Gastroesophageal sphincter (tissue), 4 donors: ENCODE results near the gene CPSF7. TPM values are rescaled to one million over a fixed set of nuclear protein-coding genes. Genes with fewer than 3 reads are reported as not detected.

Source experiments
- ATAC-seq: fragments of 150-250 bp; one replicate; pipeline ENCODE4 v1.9.1; 2016; ENCODE audit warnings: mild to moderate bottlenecking, moderate library complexity
- H3K27ac ChIP-seq, 4 donors: fragments of 200-600 bp; sonication (generic) in 3 of 4; 1 replicate in 3 of 4; 2 replicates in 1 of 4; pipeline ENCODE4 v1.5.1; 2016 to 2019
- H3K27me3 ChIP-seq: fragments of 200-600 bp; sonication (generic); one replicate; pipeline ENCODE4 v1.5.1; 2019
- H3K36me3 ChIP-seq, 2 donors: fragments of 200-600 bp; sonication (generic); one replicate each; pipeline ENCODE4 v1.5.1; 2019; ENCODE audit warnings: control low read depth in 1 of 2
- H3K4me1 ChIP-seq, 3 donors: fragments of 200-600 bp; sonication (generic); 1 replicate in 2 of 3; 2 replicates in 1 of 3; pipeline ENCODE4 v1.5.1; 2016 to 2019; ENCODE audit warnings: control low read depth in 2 of 3
- H3K4me3 ChIP-seq, 2 donors: fragments of 200-600 bp; sonication (generic); one replicate each; pipeline ENCODE4 v1.5.1; 2019; ENCODE audit warnings: mild to moderate bottlenecking in 1 of 2, moderate library complexity in 1 of 2
- H3K9me3 ChIP-seq, 3 donors: fragments of 200-600 bp; sonication (generic); one replicate each; pipeline ENCODE4 v1.5.1; 2017 to 2019; ENCODE audit warnings: control low read depth in 2 of 3
- CTCF ChIP-seq, 4 experiments: fragments of 200-600 bp in 2 of 4; fragments of 450-650 bp in 2 of 4; sonication (generic) in 1 of 4; IDR thresholded peaks; one replicate each; pipeline ENCODE4 v1.5.1; 2017 to 2019; ENCODE audit warnings: antibody characterized with exemption in 4 of 4, mild to moderate bottlenecking in 2 of 4, moderate library complexity in 2 of 4
- EP300 ChIP-seq: sonication (generic); formaldehyde crosslinking; IDR thresholded peaks from one replicate; pipeline ENCODE4 v1.6.1; 2017; ENCODE audit warnings: antibody characterized with exemption, mild to moderate bottlenecking
- POLR2A ChIP-seq, 2 donors: fragments of 450-650 bp; IDR thresholded peaks; one replicate each; pipeline ENCODE4 v1.6.1; 2017; ENCODE audit warnings: antibody characterized with exemption in 2 of 2, mild to moderate bottlenecking in 2 of 2, moderate library complexity in 1 of 2
- POLR2AphosphoS5 ChIP-seq: sonication (generic); formaldehyde crosslinking; IDR thresholded peaks from one replicate; pipeline ENCODE4 v1.6.1; 2017; ENCODE audit warnings: antibody characterized with exemption
- WGBS, 2 donors: methylation state at CpG; one replicate each; pipeline ENCODE4 v1.1.5; 2018; ENCODE audit warnings: low coverage in 1 of 2; 5-methylcytosine and 5-hydroxymethylcytosine counted together
- total RNA-seq, 4 donors: library from RNA; depleted of rRNA; stranded (reverse); fragments of >200 nt; gene quantifications; one replicate each; pipeline ENCODE4 v1.1.0, GENCODE V29; 2016

The CPSF7 gene
- total RNA-seq, 4 donors from 2014 or later = 36.6 to 50.4 (median 43.7) TPM

- Histone ChIP-seq H3K4me1 (peaks cover 0 to 14% (median 4%) of the 10 kb centered on the region in 3 donors), H3K27ac (no peak overlapping the region), H3K36me3 (peaks cover 0 to 14% of the 10 kb centered on the region in 2 donors), H3K4me3 (no peak overlapping the region), H3K9me3 (no peaks in the 10 kb centered on the region), H3K27me3 (no peaks in the 10 kb centered on the region)
- no peak for TF ChIP-seq POLR2AphosphoS5
- no peak for TF ChIP-seq CTCF (IDR thresholded peaks at IDR 0.05)
- TF ChIP-seq EP300 = no peak
- no peak for TF ChIP-seq POLR2A (IDR thresholded peaks at IDR 0.05)
- 92 to 94% methylated on average over 8 to 9 of the region's 9 CpGs for WGBS, 2 donors
- no peak for ATAC-seq
Observed at GRCh38 chr11:61380884-61381283, 48.9 kb downstream of the CPSF7 start.

GRCh38 chr11:61378713-61379313 is 51.0 kb downstream of the CPSF7 start:
- ATAC-seq = peak; percentile 98
- Histone ChIP-seq H3K4me3 (no peak overlapping the region), H3K9me3 (no peaks in the 10 kb centered on the region), H3K27me3 (no peaks in the 10 kb centered on the region), H3K4me1 (peaks cover 0 to 9% (median 4%) of the 10 kb centered on the region in 3 donors), H3K36me3 (peaks cover 0 to 27% of the 10 kb centered on the region in 2 donors), H3K27ac (peak overlapping the region in 3 of 4 donors; percentile 35 to 54 (median 50))
- WGBS, 2 donors = 76% methylated on average over 4 to 5 of the region's 5 CpGs
- no peak for TF ChIP-seq CTCF (IDR thresholded peaks at IDR 0.05)
- no peak for TF ChIP-seq EP300
- TF ChIP-seq POLR2AphosphoS5 = peak; percentile 63
- no peak for TF ChIP-seq POLR2A (IDR thresholded peaks at IDR 0.05)

- Histone ChIP-seq H3K36me3 (peaks cover 0 to 30% of the 10 kb centered on the region in 2 donors), H3K4me1 (peaks cover 0 to 9% (median 4%) of the 10 kb centered on the region in 3 donors), H3K4me3 (no peak overlapping the region), H3K27me3 (no peaks in the 10 kb centered on the region), H3K9me3 (no peaks in the 10 kb centered on the region), H3K27ac (no peak overlapping the region)
- TF ChIP-seq POLR2AphosphoS5 = no peak
- TF ChIP-seq EP300 = no peak
- no peak for ATAC-seq
- WGBS, 2 donors = 92 to 96% methylated on average over 3 to 4 of the region's 6 CpGs
Observed at GRCh38 chr11:61377461-61378160, 52.2 kb downstream of the CPSF7 start.

- 88 to 95% methylated on average over 4 to 6 of the region's 6 CpGs for WGBS, 2 donors
- H3K9me3 ChIP-seq = no peaks in the 10 kb centered on the region
- TF ChIP-seq POLR2A (IDR thresholded peaks at IDR 0.05) (no peak), CTCF (IDR thresholded peaks at IDR 0.05) (no peak), POLR2AphosphoS5 (no peak), EP300 (no peak)
- H3K27ac ChIP-seq = no peak overlapping the region
- peaks cover 0 to 9% (median 4%) of the 10 kb centered on the region in 3 donors for H3K4me1 ChIP-seq
- no peak for ATAC-seq
- no peaks in the 10 kb centered on the region for H3K27me3 ChIP-seq
- H3K36me3 ChIP-seq = peaks cover 0 to 32% of the 10 kb centered on the region in 2 donors
- no peak overlapping the region for H3K4me3 ChIP-seq
Observed at GRCh38 chr11:61375761-61376108, 54.0 kb downstream of the CPSF7 start.

- H3K9me3 ChIP-seq = no peaks in the 10 kb centered on the region
- TF ChIP-seq POLR2A (IDR thresholded peaks at IDR 0.05) = no peak
- TF ChIP-seq EP300 = no peak
- no peak for TF ChIP-seq CTCF (IDR thresholded peaks at IDR 0.05)
- no peak for TF ChIP-seq POLR2AphosphoS5
- H3K4me1 ChIP-seq = peaks cover 0 to 7% (median 0%) of the 10 kb centered on the region in 3 donors
- no peak for ATAC-seq
- no peaks in the 10 kb centered on the region for H3K27me3 ChIP-seq
- WGBS, 2 donors = 60 to 80% methylated on average over 7 to 8 of the region's 8 CpGs
- no peak overlapping the region for H3K27ac ChIP-seq
- H3K36me3 ChIP-seq = peaks cover 0 to 61% of the 10 kb centered on the region in 2 donors
- H3K4me3 ChIP-seq = no peak overlapping the region
Observed at GRCh38 chr11:61372659-61373420, 56.9 kb downstream of the CPSF7 start.
